ENCODE results near the gene PLEK. TPM values are rescaled to one million over a fixed set of nuclear protein-coding genes. Genes with fewer than 3 reads are reported as not detected.
"Not testable (repeated sequence)": the region's sequence is repeated elsewhere in the genome, so short reads cannot be mapped to it uniquely, and the experiment has no call there.

Gene PLEK
- total and polyA plus RNA-seq, 11 donors, result 1.3 to 90.0 (median 3.1) TPM

GRCh38 chr2:68391099-68391498 lies 26.0 kb downstream of the PLEK start:
- no peaks in the 10 kb centered on the region for H3K27me3 ChIP-seq
- intact Hi-C loops (cut with DNase I), result no loop called here
- no peaks in the 10 kb centered on the region for H3K9me3 ChIP-seq
- TF ChIP-seq CTCF (IDR thresholded peaks at IDR 0.05) (no peak), POLR2A (IDR thresholded peaks at IDR 0.05) (no peak)
- peak overlapping the region in 1 of 12 donors; percentile 71 for H3K27ac ChIP-seq
- peaks cover 0 to 63% (median 17%) of the 10 kb centered on the region in 12 donors for H3K4me1 ChIP-seq
- DNase-seq (no peak), ATAC-seq (peak in 3 of 4 donors; percentile 18 to 59 (median 39))
- H3K36me3 ChIP-seq, result peaks cover 0 to 95% (median 0%) of the 10 kb centered on the region in 9 donors
- 64 to 70% (median 68%) methylated on average over 2 of the region's 2 CpGs for WGBS, 4 donors
- H3K4me3 ChIP-seq, result no peak overlapping the region

- WGBS, 4 donors, result 55 to 68% (median 60%) methylated on average over 2 of the region's 2 CpGs
- intact Hi-C loops (cut with DNase I), result no loop called here
- peak in 3 of 4 donors; percentile 41 to 63 (median 57) for ATAC-seq
Observed at GRCh38 chr2:68391869-68392268, 26.8 kb downstream of the PLEK start.

GRCh38 chr2:68396093-68396492 lies 31.0 kb downstream of the PLEK start:
- ATAC-seq (no peak), DNase-seq (no peak)
- H3K4me1 ChIP-seq, result peaks cover 0 to 15% (median 8%) of the 10 kb centered on the region in 12 donors
- peaks cover 0 to 61% (median 0%) of the 10 kb centered on the region in 9 donors for H3K36me3 ChIP-seq
- no peak overlapping the region for H3K27ac ChIP-seq
- no peak overlapping the region for H3K4me3 ChIP-seq
- no peak for TF ChIP-seq POLR2A (IDR thresholded peaks at IDR 0.05)
- TF ChIP-seq CTCF (IDR thresholded peaks at IDR 0.05), result no peak
- no peaks in the 10 kb centered on the region for H3K27me3 ChIP-seq
- WGBS, 4 donors, result 67 to 77% (median 68%) methylated on average over 4 of the region's 4 CpGs
- peaks cover 0 to 7% (median 0%) of the 10 kb centered on the region in 12 donors for H3K9me3 ChIP-seq
- intact Hi-C loops (cut with DNase I), result no loop called here

More at GRCh38 chr2:68391869-68392268, 26.8 kb downstream of the PLEK start:
- peaks cover 0 to 55% (median 17%) of the 10 kb centered on the region in 12 donors for H3K4me1 ChIP-seq
- no peak for TF ChIP-seq POLR2A (IDR thresholded peaks at IDR 0.05)
- TF ChIP-seq CTCF (IDR thresholded peaks at IDR 0.05), result no peak
- no peak overlapping the region for H3K4me3 ChIP-seq
- peaks cover 0 to 95% (median 0%) of the 10 kb centered on the region in 9 donors for H3K36me3 ChIP-seq
- DNase-seq, result no peak
- no peaks in the 10 kb centered on the region for H3K9me3 ChIP-seq
- peak overlapping the region in 2 of 12 donors; percentile 7 to 71 for H3K27ac ChIP-seq
- no peaks in the 10 kb centered on the region for H3K27me3 ChIP-seq

GRCh38 chr2:68397704-68398263 lies 32.7 kb downstream of the PLEK start:
- H3K27ac ChIP-seq; H3K9me3 ChIP-seq; H3K4me1 ChIP-seq; intact Hi-C loops (cut with DNase I); DNase-seq; H3K4me3 ChIP-seq; ATAC-seq; H3K27me3 ChIP-seq: not testable (repeated sequence)
- WGBS, 4 donors, result 93 to 98% (median 95%) methylated on average over 3 of the region's 3 CpGs
- H3K36me3 ChIP-seq, result peaks cover 0 to 45% (median 0%) of the 10 kb centered on the region in 9 donors

All from heart left ventricle (tissue), 16 donors.